Ovary (tissue), 3 donors: ENCODE measurements around the gene MDM2.

ENCODE experiments used
- POLR2A ChIP-seq: fragments of 450-650 bp; IDR thresholded peaks from one replicate; pipeline ENCODE4 v1.6.1; 2017; ENCODE audit warnings: antibody characterized with exemption, mild to moderate bottlenecking, moderate library complexity
- TF ChIP-seq, protein P1 (sequence below), 3 donors: fragments of 450-650 bp in 2 of 3; fragments of 200-600 bp in 1 of 3; IDR thresholded peaks; one replicate each; pipeline versions ENCODE4 v1.5.1 to v1.8.0; 2016 to 2022; ENCODE audit warnings: antibody characterized with exemption in 3 of 3, mild to moderate bottlenecking in 1 of 3
- donor health status: DM: no; HTN: no; CAD: no.

DNA sequence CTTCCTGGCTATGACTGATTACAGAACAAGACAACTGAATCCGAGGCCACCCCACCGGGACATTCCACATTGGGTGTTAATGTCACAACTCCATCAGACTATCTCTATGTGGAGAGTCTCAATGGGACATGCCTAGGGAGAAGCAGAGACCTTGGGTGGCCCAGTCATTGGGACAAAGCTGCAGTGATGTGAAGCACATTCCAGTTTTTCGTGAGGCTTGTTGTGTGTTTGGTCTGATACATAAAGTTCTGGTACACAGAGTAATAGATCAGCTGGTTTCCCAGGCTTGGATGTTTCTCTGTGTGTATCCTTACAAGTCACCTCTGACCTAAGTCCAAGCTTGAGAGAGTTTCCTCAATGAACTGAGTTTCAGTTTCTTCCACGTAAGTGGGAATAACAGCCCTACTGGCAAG is 82.7 kb downstream of the MDM2 start:
- TF ChIP-seq, protein P1, sequence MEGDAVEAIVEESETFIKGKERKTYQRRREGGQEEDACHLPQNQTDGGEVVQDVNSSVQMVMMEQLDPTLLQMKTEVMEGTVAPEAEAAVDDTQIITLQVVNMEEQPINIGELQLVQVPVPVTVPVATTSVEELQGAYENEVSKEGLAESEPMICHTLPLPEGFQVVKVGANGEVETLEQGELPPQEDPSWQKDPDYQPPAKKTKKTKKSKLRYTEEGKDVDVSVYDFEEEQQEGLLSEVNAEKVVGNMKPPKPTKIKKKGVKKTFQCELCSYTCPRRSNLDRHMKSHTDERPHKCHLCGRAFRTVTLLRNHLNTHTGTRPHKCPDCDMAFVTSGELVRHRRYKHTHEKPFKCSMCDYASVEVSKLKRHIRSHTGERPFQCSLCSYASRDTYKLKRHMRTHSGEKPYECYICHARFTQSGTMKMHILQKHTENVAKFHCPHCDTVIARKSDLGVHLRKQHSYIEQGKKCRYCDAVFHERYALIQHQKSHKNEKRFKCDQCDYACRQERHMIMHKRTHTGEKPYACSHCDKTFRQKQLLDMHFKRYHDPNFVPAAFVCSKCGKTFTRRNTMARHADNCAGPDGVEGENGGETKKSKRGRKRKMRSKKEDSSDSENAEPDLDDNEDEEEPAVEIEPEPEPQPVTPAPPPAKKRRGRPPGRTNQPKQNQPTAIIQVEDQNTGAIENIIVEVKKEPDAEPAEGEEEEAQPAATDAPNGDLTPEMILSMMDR (IDR thresholded peaks at IDR 0.05): no peak
- no peak for TF ChIP-seq POLR2A
